NCI-H460 (cell line): ENCODE measurements around the gene CADM1. TPM values are rescaled to one million over a fixed set of nuclear protein-coding genes. Genes with fewer than 3 reads are reported as not detected.

ENCODE experiments used
- DNase-seq: peaks from one replicate; pipeline ENCODE4 v3.0.0-alpha.2; 2016; ENCODE audit warnings: low read depth; ENCODE audit errors: extremely low read depth
- total RNA-seq: library from RNA; depleted of rRNA; stranded (reverse); fragments of >200 nt; shearing (Covaris generic); gene quantifications from 2 replicates; pipeline ENCODE4 v1.2.3, GENCODE V29; 2014

Gene CADM1
- total RNA-seq, 1 experiment from 2014 or later: 0.35 TPM

- no peak for DNase-seq
Observed at GRCh38 chr11:115326526-115326925, 177.7 kb downstream of the CADM1 start.

- no peak for DNase-seq
Observed at GRCh38 chr11:115325523-115325922, 178.7 kb downstream of the CADM1 start.

GRCh38 chr11:115324581-115325432 is 179.4 kb downstream of the CADM1 start:
- DNase-seq: peak; percentile 23

- no peak for DNase-seq
Observed at GRCh38 chr11:115322553-115323203, 181.5 kb downstream of the CADM1 start.

- no peak for DNase-seq
Observed at GRCh38 chr11:115321605-115322289, 182.5 kb downstream of the CADM1 start.

GRCh38 chr11:115317277-115318185 is 186.7 kb downstream of the CADM1 start:
- DNase-seq: no peak

- no peak for DNase-seq
Observed at GRCh38 chr11:115316696-115317095, 187.5 kb downstream of the CADM1 start.

- no peak for DNase-seq
Observed at GRCh38 chr11:115314330-115314920, 189.8 kb downstream of the CADM1 start.

GRCh38 chr11:115313224-115313838 is 190.9 kb downstream of the CADM1 start:
- no peak for DNase-seq

- no peak for DNase-seq
Observed at GRCh38 chr11:115311949-115312348, 192.3 kb downstream of the CADM1 start.

- no peak for DNase-seq
Observed at GRCh38 chr11:115306689-115307088, 197.5 kb downstream of the CADM1 start.

- DNase-seq: no peak
Observed at GRCh38 chr11:115304774-115305472, 199.3 kb downstream of the CADM1 start.

GRCh38 chr11:115303929-115304531 is 200.2 kb downstream of the CADM1 start:
- no peak for DNase-seq

- DNase-seq: no peak
Observed at GRCh38 chr11:115302946-115303703, 201.1 kb downstream of the CADM1 start.

- DNase-seq: no peak
Observed at GRCh38 chr11:115300660-115301428, 203.4 kb downstream of the CADM1 start.

GRCh38 chr11:115298300-115299012 is 205.8 kb downstream of the CADM1 start:
- no peak for DNase-seq
